ENCODE data around the gene PAXX. TPM values are rescaled to one million over a fixed set of nuclear protein-coding genes. Genes with fewer than 3 reads are reported as not detected.

Gene PAXX
- total RNA-seq, 1 donor from 2014 or later = 45.1 TPM

DNA sequence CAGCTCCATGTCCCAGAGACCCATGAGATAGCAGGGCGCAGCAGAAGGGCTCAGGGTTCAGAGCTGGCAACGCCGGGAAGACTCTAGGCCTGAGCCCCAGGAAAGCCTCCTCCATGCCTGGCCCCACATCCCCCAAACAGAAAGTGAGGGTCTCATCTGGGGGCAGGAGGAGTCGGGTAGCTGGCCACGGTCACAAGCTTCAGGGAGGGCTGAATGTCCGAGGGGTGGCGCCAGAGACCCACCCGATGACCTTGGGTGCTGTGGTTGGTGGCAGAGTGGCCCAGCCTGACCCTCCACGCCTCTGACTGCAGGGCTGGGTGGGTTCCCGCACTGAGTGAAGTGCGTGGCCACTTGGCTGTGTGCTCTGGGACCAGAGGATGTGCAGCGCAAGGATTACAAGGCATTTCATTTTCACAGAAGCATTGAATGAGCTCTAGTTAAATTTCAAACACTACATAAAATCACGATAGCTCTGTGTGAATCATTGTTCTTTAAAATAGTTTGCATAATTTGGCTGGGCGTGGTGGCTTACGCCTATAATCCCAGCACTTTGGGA, 44.2 kb upstream of the PAXX start:
- Histone ChIP-seq H3K4me3 (no peak overlapping the region), H3K4me1 (peaks cover 44% of the 10 kb centered on the region), H3K27ac (peak overlapping the region; percentile 2), H3K9me3 (no peaks in the 10 kb centered on the region), H3K36me3 (peaks cover 2% of the 10 kb centered on the region), H3K27me3 (ENCODE audit: low read depth) (no peaks in the 10 kb centered on the region)
- peak; percentile 57 for TF ChIP-seq CTCF (IDR thresholded peaks at IDR 0.05)
- intact Hi-C loops (cut with DNase I) = no loop called here
- DNase-seq = no peak
- ATAC-seq = no peak

GRCh38 chr9:136949239-136949816, 42.9 kb upstream of the PAXX start:
- peak overlapping the region; percentile 88 for H3K27ac ChIP-seq
- TF ChIP-seq CTCF (IDR thresholded peaks at IDR 0.05) = no peak
- H3K27me3 ChIP-seq (ENCODE audit: low read depth) = no peaks in the 10 kb centered on the region
- peaks cover 40% of the 10 kb centered on the region for H3K4me1 ChIP-seq
- H3K4me3 ChIP-seq = peak overlapping the region; percentile 81
- peak in 1 of 2 donors; percentile 7 for ATAC-seq
- H3K36me3 ChIP-seq = no peaks in the 10 kb centered on the region
- intact Hi-C loops (cut with DNase I) = no loop called here
- no peak for DNase-seq
- no peaks in the 10 kb centered on the region for H3K9me3 ChIP-seq

- Histone ChIP-seq H3K27ac (peak overlapping the region; percentile 88), H3K9me3 (no peaks in the 10 kb centered on the region), H3K27me3 (ENCODE audit: low read depth) (no peaks in the 10 kb centered on the region), H3K36me3 (no peaks in the 10 kb centered on the region), H3K4me3 (peak overlapping the region; percentile 81), H3K4me1 (peaks cover 36% of the 10 kb centered on the region)
- no peak for TF ChIP-seq CTCF (IDR thresholded peaks at IDR 0.05)
- intact Hi-C loops (cut with DNase I) = no loop called here
- ATAC-seq = peak; percentile 92 to 96
- DNase-seq = peak; percentile 97
These were observed 42.2 kb upstream of the PAXX start for GRCh38 chr9:136949817-136950655.

DNA sequence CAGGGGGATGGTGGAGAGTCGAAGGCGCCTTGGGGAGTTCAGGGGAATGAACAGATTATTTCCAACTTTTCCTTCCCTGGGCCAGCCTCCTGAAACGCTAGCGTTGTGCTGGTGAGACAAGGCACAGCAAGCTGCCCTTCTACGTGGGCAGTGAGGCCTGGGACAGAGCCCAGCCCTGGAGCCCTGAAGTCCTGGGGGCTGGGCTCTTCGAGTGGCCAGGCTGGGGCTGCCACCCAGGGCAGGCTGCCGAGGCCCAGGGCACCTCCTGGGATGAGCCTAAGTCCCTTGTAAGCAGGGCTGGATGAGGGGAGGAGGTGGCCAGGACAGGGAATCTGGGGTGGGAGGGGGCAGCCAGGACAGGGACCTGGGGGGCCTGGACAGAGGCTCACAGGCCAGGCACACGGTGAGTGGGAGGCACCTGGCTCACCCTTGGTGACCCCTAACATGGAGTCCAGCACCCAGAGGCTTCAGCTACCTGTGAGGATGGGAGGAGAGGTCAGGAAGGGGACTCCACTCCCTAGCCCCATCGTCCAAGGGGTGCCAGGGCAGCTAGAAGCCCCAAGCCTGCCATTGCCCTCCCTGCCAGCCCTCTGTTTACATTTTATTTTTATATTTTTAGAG, 41.5 kb upstream of the PAXX start:
- ATAC-seq = peak; percentile 10 to 39
- Histone ChIP-seq H3K27me3 (ENCODE audit: low read depth) (no peaks in the 10 kb centered on the region), H3K27ac (peak overlapping the region; percentile 88), H3K4me1 (peaks cover 36% of the 10 kb centered on the region), H3K4me3 (peak overlapping the region; percentile 81), H3K9me3 (no peaks in the 10 kb centered on the region), H3K36me3 (no peaks in the 10 kb centered on the region)
- intact Hi-C loops (cut with DNase I) = no loop called here
- no peak for TF ChIP-seq CTCF (IDR thresholded peaks at IDR 0.05)
- peak; percentile 52 for DNase-seq

DNA sequence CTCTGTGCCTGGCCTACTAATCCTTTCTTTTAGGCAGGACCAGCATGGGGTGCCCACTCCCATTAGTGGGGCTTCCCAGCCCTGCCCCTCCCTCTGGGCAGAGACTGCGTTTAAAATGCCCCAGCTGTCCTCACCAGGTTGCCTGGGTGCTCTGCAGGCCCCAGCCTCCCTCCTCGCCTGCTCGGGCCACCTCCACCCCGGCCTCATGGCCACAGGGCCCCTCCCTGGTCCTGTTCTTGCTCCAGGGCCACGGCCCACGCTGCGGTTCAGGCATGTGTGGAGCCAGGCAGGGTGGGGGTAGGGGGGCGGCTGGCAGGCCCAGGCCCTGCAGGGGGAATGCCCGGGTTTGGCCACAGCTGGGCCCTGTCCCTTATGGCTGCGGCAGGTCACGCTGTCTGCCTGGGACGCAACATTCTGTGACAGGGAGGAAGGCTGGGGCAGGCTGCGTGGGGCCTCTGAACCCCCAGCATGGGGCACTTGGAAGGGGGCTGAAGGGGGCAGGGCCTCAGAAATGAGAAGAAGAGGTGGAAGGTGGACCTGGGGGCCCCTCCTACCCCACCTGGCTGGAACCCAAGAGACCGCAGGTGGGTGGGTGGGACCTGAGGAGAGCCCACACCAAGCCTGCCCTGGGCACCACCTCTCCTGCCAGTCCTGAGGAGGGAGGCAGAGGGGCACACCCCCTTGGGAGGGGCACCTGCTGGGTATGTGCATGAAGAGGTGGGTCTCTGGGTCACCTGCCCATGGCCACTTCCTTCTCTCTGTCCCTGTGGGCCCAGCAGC, 40.5 kb upstream of the PAXX start, which contains the start of gene LCN12:
LCN12 (plus strand) TSS at position 733 of the 780 bp plus-strand sequence. CDS start 55 bp downstream, outside the sequence.
- ATAC-seq (no peak), DNase-seq (peak; percentile 47)
- intact Hi-C loops (cut with DNase I) = no loop called here
- Histone ChIP-seq H3K27ac (no peak within 1 kb of the TSS), H3K9me3 (no peaks in the 10 kb centered on the region), H3K4me1 (peaks cover 36% of the 10 kb centered on the region), H3K4me3 (no peak within 1 kb of the TSS), H3K36me3 (no peaks in the 10 kb centered on the region), H3K27me3 (ENCODE audit: low read depth) (no peaks in the 10 kb centered on the region)
- no peak for TF ChIP-seq CTCF (IDR thresholded peaks at IDR 0.05)

All from lower lobe of right lung (tissue), 2 donors.